Trophoblast cell (in vitro differentiated cells and primary cell): Measurements from ENCODE around the gene TSHZ2.

Source experiments
- DNase-seq, 2 donors: peaks; one replicate each; pipeline ENCODE4 v3.0.0-alpha.2; 2016
- H2AFZ ChIP-seq: 2 replicates; pipeline ENCODE4 v1.6.1; 2013; ENCODE audit warnings: low read length, moderate library complexity, mild to moderate bottlenecking; ENCODE audit not compliant: insufficient read depth, poor library complexity
- H2AK5ac ChIP-seq: 2 replicates; pipeline ENCODE4 v1.6.1; 2013; ENCODE audit warnings: mild to moderate bottlenecking, low read length
- H2BK120ac ChIP-seq: 2 replicates; pipeline ENCODE4 v1.6.1; 2013; ENCODE audit warnings: low read length, mild to moderate bottlenecking, moderate library complexity; ENCODE audit not compliant: insufficient read depth, poor library complexity
- H2BK12ac ChIP-seq: 2 replicates; pipeline ENCODE4 v1.6.1; 2013; ENCODE audit warnings: mild to moderate bottlenecking, low read length, moderate library complexity
- H2BK5ac ChIP-seq: 2 replicates; pipeline ENCODE4 v1.6.1; 2013; ENCODE audit warnings: low read length, low read depth, moderate library complexity, mild to moderate bottlenecking; ENCODE audit not compliant: poor library complexity
- H3K14ac ChIP-seq: 2 replicates; pipeline ENCODE4 v1.6.1; 2013; ENCODE audit warnings: mild to moderate bottlenecking, low read length
- H3K18ac ChIP-seq: 2 replicates; pipeline ENCODE4 v1.6.1; 2013; ENCODE audit warnings: mild to moderate bottlenecking, low read length
- H3K23ac ChIP-seq: 2 replicates; pipeline ENCODE4 v1.6.1; 2013; ENCODE audit warnings: low read length
- H3K27ac ChIP-seq: 2 replicates; pipeline ENCODE4 v1.5.1; 2013; ENCODE audit warnings: low read depth, mild to moderate bottlenecking, inconsistent platforms, low read length, moderate library complexity
- H3K27me3 ChIP-seq: 2 replicates; pipeline ENCODE4 v1.6.1; 2013; ENCODE audit warnings: inconsistent platforms, mild to moderate bottlenecking, low read length, moderate library complexity; ENCODE audit not compliant: insufficient read depth
- H3K36me3 ChIP-seq, 2 experiments: 1 replicate in 1 of 2; 2 replicates in 1 of 2; pipeline ENCODE4 v1.6.1; 2013; ENCODE audit warnings: low read length in 2 of 2, mild to moderate bottlenecking in 2 of 2, moderate library complexity in 1 of 2; ENCODE audit not compliant: insufficient read depth in 2 of 2, control insufficient read depth in 1 of 2
- H3K4ac ChIP-seq: 2 replicates; pipeline ENCODE4 v1.6.1; 2013; ENCODE audit warnings: low read depth, mild to moderate bottlenecking, low read length, moderate library complexity
- H3K4me1 ChIP-seq, 2 experiments: 1 replicate in 1 of 2; 2 replicates in 1 of 2; pipeline ENCODE4 v1.6.1; 2013; ENCODE audit warnings: low read length in 2 of 2, mild to moderate bottlenecking in 2 of 2, moderate library complexity in 1 of 2; ENCODE audit not compliant: insufficient read depth in 2 of 2, control insufficient read depth in 1 of 2
- H3K4me2 ChIP-seq: 2 replicates; pipeline ENCODE4 v1.6.1; 2013; ENCODE audit warnings: inconsistent platforms, mild to moderate bottlenecking, low read length, moderate library complexity
- H3K4me3 ChIP-seq: 2 replicates; pipeline ENCODE4 v1.5.1; 2013; ENCODE audit warnings: mild to moderate bottlenecking, low read depth, low read length, inconsistent platforms
- H3K79me1 ChIP-seq: one replicate; pipeline ENCODE4 v1.6.1; 2013; ENCODE audit warnings: low read length
- H3K79me2 ChIP-seq: 2 replicates; pipeline ENCODE4 v1.6.1; 2013; ENCODE audit warnings: low read length, mild to moderate bottlenecking; ENCODE audit not compliant: control insufficient read depth, insufficient read depth, poor library complexity
- H3K9ac ChIP-seq: 2 replicates; pipeline ENCODE4 v1.6.1; 2013; ENCODE audit warnings: mild to moderate bottlenecking, low read length
- H3K9me3 ChIP-seq: 2 replicates; pipeline ENCODE4 v1.6.1; 2013; ENCODE audit warnings: low read depth, mild to moderate bottlenecking, control low read depth, inconsistent platforms, low read length; ENCODE audit not compliant: insufficient read depth
- H4K12ac ChIP-seq: 2 replicates; pipeline ENCODE4 v1.6.1; 2013; ENCODE audit warnings: low read depth, mild to moderate bottlenecking, low read length, moderate library complexity
- H4K8ac ChIP-seq: 2 replicates; pipeline ENCODE4 v1.6.1; 2013; ENCODE audit warnings: low read depth, mild to moderate bottlenecking, low read length, moderate library complexity
- H4K91ac ChIP-seq: one replicate; pipeline ENCODE4 v1.6.1; 2013; ENCODE audit warnings: low read depth, mild to moderate bottlenecking, low read length, moderate library complexity
- WGBS: extraction: QIAGEN DNeasy Blood & Tissue Kit; methylation state at CpG from one replicate; pipeline ENCODE4 v1.1.7; 2013; ENCODE audit warnings: missing lambda C conversion rate; ENCODE audit not compliant: insufficient read length, insufficient coverage; ENCODE audit errors: extremely low coverage; 5-methylcytosine and 5-hydroxymethylcytosine counted together

TSHZ2 gene

GRCh38 chr20:53382263-53382844 lies 410.2 kb downstream of the TSHZ2 start:
- Histone ChIP-seq H2AK5ac (no peak overlapping the region), H3K4me1 (peaks cover 0 to 5% of the 10 kb centered on the region in 2 experiments), H3K14ac (no peak overlapping the region), H2BK120ac (no peak overlapping the region), H3K18ac (no peak overlapping the region), H3K36me3 (no peaks in the 10 kb centered on the region), H3K27me3 (no peaks in the 10 kb centered on the region), H3K4me3 (no peak overlapping the region), H2AFZ (no peak overlapping the region), H3K4ac (no peak overlapping the region), H2BK12ac (no peak overlapping the region), H3K27ac (no peak overlapping the region), H2BK5ac (no peak overlapping the region), H4K12ac (no peak overlapping the region), H3K9ac (no peak overlapping the region), H3K4me2 (no peak overlapping the region), H3K79me2 (no peaks in the 10 kb centered on the region), H3K9me3 (no peaks in the 10 kb centered on the region), H3K79me1 (no peaks in the 10 kb centered on the region), H4K91ac (no peak overlapping the region), H4K8ac (no peak overlapping the region), H3K23ac (no peak overlapping the region)
- no CpG with 5 or more reads among the region's 7 CpGs for WGBS
- no peak for DNase-seq

- Histone ChIP-seq H3K79me1 (no peaks in the 10 kb centered on the region), H2AK5ac (no peak overlapping the region), H3K36me3 (no peaks in the 10 kb centered on the region), H2BK120ac (no peak overlapping the region), H4K8ac (no peak overlapping the region), H4K12ac (no peak overlapping the region), H3K14ac (no peak overlapping the region), H3K9me3 (no peaks in the 10 kb centered on the region), H2BK5ac (no peak overlapping the region), H3K23ac (no peak overlapping the region), H3K79me2 (no peaks in the 10 kb centered on the region), H3K4ac (no peak overlapping the region), H3K18ac (no peak overlapping the region), H3K4me1 (peaks cover 0 to 5% of the 10 kb centered on the region in 2 experiments), H3K4me3 (no peak overlapping the region), H4K91ac (no peak overlapping the region), H3K4me2 (no peak overlapping the region), H3K27ac (no peak overlapping the region), H3K9ac (no peak overlapping the region), H2BK12ac (no peak overlapping the region), H2AFZ (no peak overlapping the region), H3K27me3 (no peaks in the 10 kb centered on the region)
- WGBS, result no CpG with 5 or more reads among the region's 8 CpGs
- no peak for DNase-seq
These were observed 411.8 kb downstream of the TSHZ2 start for GRCh38 chr20:53383916-53384315.

- Histone ChIP-seq H3K79me1 (no peaks in the 10 kb centered on the region), H3K4me1 (peaks cover 0 to 5% of the 10 kb centered on the region in 2 experiments), H3K9ac (no peak overlapping the region), H3K36me3 (no peaks in the 10 kb centered on the region), H3K4ac (no peak overlapping the region), H2AK5ac (no peak overlapping the region), H3K79me2 (no peaks in the 10 kb centered on the region), H2BK120ac (no peak overlapping the region), H3K18ac (no peak overlapping the region), H2BK12ac (no peak overlapping the region), H4K8ac (no peak overlapping the region), H3K4me3 (no peak overlapping the region), H4K91ac (no peak overlapping the region), H2AFZ (no peak overlapping the region), H3K14ac (no peak overlapping the region), H4K12ac (no peak overlapping the region), H3K9me3 (no peaks in the 10 kb centered on the region), H3K27me3 (no peaks in the 10 kb centered on the region), H3K27ac (no peak overlapping the region), H3K4me2 (no peak overlapping the region), H3K23ac (no peak overlapping the region), H2BK5ac (no peak overlapping the region)
- DNase-seq, result no peak
- WGBS, result no CpG with 5 or more reads among the region's 3 CpGs
These were observed 412.2 kb downstream of the TSHZ2 start for GRCh38 chr20:53384392-53384791.

DNA sequence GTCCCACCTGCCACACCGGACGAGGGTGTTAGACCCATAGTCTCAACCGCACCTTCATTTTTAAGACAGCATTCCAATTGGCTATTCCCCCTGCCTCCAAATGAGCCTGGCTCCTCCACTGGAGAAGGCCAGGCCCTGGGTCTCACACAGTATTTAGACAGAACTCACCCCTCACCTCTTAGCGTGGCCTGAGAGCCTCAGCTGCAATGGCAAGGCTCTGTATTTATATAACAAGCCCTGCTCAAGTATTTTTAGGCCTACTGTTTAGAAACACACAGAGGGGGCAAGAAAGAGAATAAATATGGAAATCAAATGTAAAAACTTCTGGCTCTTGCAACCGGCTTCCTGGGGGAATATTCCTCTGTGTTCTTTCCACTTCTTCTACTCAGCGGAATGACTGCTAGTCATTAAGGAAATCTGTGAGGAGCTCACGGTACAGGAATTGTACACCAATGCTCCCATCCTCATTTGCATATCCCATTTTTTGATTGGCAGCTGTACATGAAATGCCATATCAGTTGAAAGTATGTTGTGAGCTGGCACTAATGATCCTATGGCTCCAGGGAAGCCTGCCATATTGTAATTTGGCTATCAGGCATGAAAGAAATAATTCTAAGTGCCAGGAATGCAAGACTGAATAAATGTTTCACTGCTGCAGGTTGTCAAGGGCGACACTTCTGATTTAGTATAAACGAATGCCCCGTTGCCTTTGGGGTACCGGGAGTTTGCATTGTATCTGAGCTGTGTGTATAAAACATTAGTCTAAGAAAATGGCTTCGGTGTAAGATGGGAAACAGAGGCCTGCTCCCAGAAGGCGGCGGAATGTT lies 414.0 kb downstream of the TSHZ2 start:
- Histone ChIP-seq H3K27me3 (no peaks in the 10 kb centered on the region), H3K79me1 (no peaks in the 10 kb centered on the region), H3K9me3 (no peaks in the 10 kb centered on the region), H3K14ac (no peak overlapping the region), H2BK120ac (no peak overlapping the region), H3K4ac (no peak overlapping the region), H3K23ac (no peak overlapping the region), H2AFZ (no peak overlapping the region), H3K18ac (no peak overlapping the region), H2AK5ac (no peak overlapping the region), H3K79me2 (no peaks in the 10 kb centered on the region), H3K36me3 (no peaks in the 10 kb centered on the region), H4K12ac (no peak overlapping the region), H3K4me2 (no peak overlapping the region), H3K9ac (no peak overlapping the region), H4K91ac (no peak overlapping the region), H4K8ac (no peak overlapping the region), H3K4me1 (peaks cover 0 to 5% of the 10 kb centered on the region in 2 experiments), H3K4me3 (no peak overlapping the region), H2BK5ac (no peak overlapping the region), H2BK12ac (no peak overlapping the region), H3K27ac (no peak overlapping the region)
- DNase-seq, result no peak
- WGBS, result no CpG with 5 or more reads among the region's 14 CpGs
